HT1080 (cell line): Measurements from ENCODE around the gene RHOD. TPM values are rescaled to one million over a fixed set of nuclear protein-coding genes. Genes with fewer than 3 reads are reported as not detected.

Experiments
- DNase-seq: peaks from one replicate; pipeline ENCODE4 v3.0.0-alpha.2; 2015; ENCODE audit warnings: low read depth
- total RNA-seq: library from RNA; depleted of rRNA; stranded (reverse); fragments of >200 nt; shearing (Covaris generic); gene quantifications from 2 replicates; pipeline ENCODE4 v1.2.3, GENCODE V29; 2014

RHOD gene
- total RNA-seq, 1 experiment from 2014 or later: not detected

DNA sequence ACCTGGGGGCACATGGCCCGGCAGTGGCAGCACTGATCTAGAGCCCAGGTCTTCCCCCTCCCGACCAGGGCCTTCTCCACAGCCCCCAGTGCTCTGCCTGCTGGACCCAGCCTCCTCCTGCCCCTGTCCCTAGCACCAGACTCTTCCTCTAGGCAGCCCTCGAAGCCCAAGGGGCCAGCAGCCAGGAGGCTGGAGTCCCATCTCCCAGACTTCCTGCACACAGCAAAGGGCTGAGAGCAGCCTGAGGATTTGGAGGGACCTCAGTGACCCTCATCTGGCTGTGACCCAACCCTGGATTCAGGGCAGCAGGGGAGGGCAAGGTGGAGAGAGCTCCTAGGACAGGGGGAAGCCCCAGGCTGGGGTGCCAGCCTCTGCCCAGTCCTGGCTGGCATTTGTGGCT, 3.0 kb downstream of the RHOD start:
- DNase-seq: no peak

DNA sequence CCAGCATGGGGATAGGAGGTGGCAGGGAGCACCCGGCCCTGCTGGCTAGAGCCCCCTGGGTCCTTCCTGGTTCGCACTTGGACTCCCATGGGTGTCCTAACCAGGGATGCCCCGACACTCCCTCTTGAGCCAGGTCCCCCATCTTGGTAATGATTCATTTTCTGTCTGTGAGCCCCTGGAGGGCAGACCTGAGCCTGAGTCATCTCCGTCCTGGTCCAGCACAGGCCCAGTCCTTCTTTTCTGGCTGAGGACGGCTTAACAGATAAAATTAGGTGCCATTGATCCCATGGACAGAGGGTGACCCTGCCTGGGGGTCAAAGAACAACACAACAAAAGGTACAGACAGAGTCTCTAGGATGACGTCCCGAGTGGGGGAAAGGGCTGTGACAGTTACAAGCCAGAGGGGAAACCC, 3.5 kb downstream of the RHOD start:
- peak; percentile 55 for DNase-seq

DNA sequence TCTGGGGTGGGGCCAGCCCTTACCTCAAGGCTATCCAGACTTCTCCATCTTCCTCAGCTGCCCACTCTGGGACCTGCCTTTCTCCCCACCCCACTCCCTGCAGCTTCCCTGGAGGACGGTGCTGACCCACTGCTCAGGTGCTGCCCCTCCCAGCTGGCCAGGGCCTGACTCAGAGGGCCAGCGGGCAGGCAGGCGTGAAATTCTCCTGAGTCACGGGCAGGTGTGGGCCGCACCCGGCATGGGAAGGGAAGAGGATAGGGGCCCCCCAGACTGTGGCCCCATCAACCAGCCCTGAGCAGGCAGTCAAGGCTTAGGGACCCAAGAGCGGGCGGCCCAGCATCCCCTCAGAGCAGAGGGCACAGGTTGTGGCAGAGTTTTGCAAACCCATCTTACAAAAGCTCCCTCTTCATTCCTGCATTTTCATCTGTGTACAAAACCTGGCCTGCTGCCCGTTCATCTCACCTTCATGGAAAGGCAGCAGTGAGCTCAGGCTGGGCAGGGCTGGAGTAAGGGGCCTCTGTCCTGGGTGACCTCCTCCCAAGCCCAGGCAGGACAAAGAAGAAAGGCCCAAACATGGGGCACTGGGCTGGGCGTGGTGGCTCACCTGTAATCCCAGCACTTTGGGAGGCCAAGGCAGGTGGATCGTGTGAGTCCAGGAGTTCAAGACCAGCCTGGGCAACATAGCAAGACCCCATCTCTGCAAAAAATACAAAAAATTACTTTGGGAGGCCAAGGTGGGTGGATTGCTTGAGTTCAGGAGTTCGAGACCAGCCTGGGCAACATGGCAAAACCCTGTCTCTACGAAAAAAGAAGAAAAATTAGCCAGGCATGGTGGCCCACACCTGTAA, 6.1 kb downstream of the RHOD start:
- DNase-seq: peak; percentile 31

DNA sequence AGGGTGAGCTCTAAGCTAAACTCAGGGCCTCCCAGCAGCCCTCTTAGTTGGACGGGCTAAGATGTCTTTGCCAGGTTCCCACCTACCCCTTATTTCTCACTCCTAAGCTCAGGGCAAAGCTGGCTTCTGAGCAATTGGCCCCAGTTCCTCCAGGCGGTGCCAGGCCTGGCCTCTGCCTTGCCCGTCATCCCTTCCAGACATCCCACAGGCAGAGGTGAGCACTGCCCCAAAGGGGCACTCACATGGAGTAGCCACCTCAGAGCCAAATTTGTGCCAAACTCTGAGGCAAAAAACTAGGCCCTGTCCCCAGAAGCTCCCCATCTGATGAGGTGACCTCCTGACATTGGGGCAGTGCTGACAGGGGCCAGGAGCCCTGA, 9.7 kb downstream of the RHOD start:
- DNase-seq: no peak

DNA sequence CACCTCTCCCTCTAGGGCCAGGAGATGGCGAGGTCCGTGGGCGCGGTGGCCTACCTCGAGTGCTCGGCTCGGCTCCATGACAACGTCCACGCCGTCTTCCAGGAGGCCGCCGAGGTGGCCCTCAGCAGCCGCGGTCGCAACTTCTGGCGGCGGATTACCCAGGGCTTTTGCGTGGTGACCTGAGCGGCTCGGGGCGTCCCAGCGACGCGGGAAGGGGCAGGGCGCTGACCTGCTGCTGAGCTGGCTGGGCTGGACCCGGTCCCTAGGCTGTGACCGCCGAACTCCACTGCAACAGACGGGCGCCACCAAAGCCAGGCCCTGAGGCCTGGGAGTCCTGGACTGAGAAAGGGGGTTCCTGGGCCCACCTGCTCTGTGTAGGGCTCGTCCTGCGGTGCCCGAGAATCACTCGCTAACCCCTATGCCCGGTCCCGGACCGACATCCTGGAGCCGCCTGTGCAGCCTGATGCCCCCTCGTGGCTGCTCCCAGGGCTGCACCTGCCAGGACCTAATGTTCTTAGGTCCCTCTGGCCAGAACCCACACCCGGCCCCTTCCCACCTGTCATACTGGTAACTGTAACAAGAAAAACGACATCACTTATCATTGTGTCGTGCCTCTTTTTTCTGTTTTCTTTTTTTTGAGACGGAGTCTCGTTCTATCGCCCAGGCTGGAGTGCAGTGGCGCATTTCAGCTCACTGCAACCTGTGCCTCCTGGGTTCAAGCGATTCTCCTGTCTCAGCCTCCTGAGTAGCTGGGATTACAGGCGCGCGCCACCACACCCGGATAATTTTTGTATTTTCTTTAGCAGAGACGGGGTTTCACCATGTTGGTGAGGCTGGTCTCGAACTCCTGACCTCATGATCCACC, 15.0 kb downstream of the RHOD start:
- DNase-seq: no peak

DNA sequence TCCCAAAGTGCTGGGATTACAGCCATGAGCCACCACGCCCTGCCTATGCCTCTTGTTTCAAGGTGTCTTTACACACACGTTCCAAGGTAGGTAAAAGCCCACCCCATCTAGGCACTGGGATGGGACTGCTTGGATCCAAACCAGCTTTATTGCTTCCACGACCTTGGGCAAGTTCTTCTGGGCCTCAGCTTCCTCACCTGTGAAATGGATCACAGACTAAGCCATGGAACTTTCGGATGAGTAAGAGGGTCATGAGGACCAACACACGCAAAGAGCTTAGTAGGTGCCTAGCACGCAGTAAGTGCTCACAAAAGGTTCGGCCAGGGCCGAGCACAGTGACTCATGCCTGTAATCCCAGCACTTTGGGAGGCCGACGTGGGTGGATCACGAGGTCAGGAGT, 15.6 kb downstream of the RHOD start:
- no peak for DNase-seq

DNA sequence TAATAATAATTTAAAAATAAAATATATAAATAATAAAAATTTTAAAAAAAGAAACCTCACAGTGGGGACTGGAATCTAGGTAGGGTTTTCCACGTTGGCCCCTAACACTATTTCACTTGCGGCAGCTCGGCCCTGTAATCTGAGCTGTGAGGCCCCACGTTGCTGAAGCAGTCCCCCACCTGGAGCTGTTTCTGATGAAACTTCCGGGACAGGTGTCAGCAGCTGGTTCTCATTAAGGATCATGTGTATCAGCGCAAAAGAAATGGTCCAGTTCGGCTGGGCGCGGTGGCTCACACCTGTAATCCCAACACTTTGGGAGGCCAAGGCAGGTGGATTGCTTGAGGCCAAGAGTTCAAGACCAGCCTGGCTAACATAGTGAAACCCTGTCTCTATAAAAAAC, 17.3 kb downstream of the RHOD start:
- no peak for DNase-seq

DNA sequence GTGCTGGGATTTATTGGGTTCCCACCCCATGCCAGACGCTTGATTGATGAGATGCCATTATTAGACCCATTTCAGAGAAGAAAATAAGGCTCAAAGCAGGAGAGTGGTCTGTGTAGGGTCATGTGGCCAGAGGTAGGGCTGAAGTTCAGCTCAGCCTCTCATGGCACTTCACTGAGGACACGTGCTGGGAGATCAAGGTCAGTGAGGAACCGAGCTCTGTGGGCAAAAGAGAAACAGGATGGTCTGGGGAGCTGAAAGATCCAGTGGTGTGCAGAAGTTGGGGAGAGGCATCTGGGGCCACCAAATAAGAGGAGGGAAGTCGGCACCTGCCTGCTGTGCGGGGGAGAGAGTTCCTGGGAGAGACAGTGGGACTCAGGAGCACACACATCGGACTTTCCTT, 19.6 kb downstream of the RHOD start:
- no peak for DNase-seq

DNA sequence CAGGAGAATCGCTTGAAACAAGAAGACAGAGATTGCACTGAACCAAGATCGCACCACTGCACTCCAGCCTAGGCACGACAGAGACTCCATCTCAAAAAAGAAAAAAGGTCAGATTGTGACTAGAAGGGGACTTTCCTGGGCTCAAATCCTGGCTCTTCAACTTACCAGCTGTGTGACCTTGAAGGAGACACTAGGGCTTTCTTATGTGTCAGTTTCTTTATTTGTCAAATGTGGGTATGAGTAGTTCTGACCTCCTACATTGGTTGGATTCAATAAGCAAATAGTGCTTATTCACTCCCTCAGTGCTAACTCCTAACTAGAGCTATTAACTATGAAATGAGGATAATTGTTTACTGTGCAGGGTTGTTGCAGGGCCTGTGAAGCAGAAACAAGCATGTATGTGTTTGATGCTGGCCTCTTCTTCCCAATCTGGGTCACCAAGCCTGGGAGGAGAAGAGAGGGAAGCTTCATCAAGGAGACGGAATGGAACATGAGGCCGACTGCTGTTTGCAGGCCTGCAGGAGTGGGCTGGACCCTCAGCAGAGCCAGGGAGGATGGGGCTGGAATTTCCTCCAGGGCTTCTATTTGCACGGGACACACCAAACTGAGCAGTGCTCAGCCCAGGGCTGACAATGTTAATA, 22.5 kb downstream of the RHOD start:
- DNase-seq: no peak

DNA sequence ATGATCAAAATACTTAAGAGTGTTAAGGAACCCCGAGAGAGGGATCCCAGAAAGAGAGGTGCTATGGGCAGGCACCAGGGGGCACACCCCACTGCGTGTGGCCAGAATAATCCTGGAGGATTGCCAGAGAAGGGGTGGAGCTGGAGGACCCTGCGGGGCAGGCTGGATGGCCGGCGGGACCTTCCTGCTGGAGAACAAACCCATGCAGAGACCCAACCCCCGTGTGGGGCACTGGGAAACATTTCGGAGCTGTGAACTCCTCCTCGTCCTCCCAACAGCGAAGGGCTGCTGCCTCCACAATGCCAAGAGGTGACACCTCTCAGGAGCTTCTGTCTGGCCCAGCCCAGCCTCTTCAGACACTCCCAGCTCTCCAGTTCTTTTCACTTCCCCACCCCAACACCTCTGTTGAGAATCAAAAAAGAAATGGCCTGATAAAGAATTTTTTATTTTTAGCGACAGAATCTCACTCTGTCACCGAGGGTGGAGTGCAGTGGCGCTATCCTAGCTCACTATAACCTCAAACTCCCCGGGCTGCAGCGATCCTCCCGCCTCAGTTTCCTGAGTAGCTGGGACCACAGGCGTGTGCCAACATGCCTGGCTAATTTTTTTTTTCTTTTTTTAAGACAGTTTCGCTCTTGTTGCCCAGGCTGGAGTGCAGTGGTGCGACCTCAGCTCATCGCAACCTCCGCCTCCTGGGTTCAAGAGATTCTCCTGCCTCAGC, 25.6 kb downstream of the RHOD start:
- DNase-seq: no peak

DNA sequence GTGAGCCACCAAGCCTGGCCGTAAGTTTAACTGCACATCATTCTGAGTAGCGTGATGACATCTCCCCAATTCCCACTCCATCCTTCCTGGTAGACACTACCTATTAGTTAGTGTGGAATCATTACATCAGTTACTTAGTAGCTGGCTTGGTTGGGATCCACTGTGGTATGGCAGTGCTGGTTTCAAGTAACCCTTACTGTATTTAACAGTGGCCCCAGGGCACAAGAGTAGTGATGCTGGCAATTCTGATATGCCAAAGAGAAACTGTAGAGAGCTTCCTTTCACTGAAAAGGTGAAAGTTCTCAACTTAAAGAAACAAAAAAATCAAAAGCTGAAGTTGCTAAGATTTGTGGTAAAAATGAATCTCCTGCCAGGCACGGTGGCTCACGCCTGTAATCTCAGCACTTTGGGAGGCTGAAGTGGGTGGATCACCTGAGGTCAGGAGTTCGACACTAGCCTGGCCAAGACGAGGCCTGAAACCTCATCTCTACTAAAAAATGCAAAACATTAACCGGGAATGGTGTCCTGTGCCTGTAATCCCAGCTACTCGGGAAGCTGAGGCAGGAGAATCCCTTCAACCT, 27.2 kb downstream of the RHOD start:
- no peak for DNase-seq

DNA sequence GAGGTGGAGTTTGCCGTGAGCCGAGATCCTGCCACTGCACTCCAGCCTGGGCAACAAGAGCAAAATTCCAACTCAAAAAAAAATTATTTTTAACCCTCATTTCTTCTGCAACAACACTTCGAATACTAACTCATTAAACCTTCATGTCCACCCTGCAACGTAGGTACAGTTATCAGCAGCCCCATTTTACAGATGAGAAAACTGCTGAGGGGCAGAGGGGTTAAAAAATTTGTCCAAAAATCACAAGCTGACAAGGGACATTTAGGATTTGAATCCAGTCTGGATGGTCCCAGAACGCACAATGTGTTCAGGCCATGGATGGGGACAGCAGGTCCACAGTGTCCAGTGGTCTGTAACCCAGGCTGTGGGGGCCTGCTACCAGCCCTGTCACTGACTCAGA, 29.0 kb downstream of the RHOD start:
- no peak for DNase-seq

DNA sequence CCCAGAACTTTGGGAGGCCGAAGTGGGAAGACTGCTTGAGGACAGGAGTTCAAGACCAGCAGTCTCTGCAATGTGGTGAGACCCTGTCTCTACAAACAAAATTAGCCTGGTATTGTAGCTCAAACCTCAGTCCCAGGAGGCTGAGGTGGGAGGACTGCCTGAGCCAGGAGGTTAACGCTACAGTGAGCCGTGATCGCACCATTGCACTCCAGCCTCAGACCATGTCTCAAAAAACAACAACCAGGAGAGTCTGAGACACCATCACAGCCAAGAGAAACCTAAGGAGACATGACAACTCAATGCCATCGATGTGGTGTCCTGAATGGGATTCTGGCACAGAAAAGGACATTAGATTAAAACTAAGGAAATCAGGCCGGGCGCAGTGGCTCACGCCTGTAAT, 34.1 kb downstream of the RHOD start:
- DNase-seq: no peak

DNA sequence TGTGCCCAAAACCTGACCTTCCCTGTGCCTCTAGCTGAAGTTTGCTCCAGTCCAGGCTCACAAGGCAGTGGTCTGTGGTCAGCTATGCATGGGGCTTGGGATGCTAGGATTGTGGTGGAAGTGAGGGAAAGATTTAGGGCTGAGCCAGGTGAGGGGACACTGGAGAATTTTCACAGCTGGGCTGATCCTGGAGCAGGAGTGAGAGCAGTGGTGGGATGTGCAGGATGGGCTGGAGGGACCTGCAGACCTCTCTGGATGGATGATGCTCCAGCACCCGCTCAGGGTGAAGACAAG, 38.5 kb downstream of the RHOD start:
- no peak for DNase-seq

DNA sequence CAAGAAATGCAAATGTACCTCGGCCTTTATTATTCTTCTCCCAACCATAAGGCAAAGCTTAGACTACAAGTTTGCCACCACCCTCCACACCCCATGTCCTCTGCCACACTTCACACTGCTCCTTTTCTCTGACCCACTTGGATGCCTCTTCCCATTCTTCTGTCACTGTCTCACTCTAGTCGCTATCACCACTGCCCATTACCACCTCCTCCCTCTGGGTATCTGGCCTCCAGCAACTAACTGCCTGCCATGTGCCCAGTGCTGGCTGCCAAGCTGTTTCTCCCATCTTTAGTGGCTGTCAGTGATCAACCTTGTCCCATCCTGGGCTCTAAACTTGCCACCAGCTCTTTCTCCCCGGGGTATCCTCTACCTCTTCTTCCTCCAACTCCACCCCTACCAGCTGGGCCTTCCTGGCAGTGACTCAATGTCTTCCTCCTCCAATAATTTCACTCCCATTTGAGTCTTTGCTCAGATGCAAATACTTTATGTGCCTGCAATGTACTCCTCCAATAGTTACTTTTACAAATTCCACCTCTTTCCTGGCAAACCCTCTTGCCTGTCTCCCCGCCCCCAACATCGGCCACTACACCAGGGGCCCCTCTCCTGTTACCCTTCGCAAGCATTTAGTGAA, 42.3 kb downstream of the RHOD start:
- no peak for DNase-seq

DNA sequence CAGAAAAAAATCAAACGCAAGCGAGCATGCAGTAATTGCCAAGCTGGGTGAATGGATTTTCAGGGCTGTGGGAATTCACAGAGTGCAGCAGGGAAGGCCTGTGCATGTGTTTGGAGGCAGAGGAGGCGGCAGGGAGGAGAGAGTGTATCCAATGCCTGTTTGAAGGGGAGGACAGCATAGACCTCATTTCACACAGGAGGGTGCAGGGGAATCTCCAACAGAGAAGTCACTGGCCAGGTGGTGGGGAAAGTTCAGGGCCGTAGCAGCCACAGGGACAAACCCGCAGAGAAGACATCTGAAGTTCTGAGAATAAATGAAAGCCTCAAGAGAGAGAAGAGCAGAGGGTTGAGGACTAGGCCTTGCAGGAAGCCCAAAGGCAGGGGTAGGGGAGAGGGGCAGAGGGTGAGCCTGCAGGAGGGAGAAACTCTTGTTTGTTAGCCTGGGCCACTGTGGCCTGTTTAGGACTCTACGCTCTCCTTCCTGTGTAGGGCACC, 43.2 kb downstream of the RHOD start:
- DNase-seq: no peak

DNA sequence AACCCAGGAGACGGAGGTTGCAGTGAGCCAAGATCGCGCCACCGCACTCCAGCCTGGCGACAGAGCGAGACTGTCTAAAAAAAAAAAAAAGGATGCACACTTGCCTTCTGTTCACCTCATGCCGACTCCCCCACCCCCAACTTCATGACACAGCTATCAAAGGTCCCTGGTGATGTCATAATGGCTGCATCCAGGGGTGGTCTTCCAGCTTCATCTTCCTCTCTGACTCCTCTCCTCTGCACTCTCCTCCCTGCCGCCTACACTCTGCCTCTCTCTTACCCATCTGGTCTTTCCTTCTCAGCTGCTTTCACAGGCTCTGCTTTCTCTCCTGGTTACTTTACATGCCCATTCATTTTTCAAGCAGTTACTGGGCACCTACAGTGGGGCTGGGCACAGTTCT, 46.0 kb downstream of the RHOD start:
- DNase-seq: no peak

DNA sequence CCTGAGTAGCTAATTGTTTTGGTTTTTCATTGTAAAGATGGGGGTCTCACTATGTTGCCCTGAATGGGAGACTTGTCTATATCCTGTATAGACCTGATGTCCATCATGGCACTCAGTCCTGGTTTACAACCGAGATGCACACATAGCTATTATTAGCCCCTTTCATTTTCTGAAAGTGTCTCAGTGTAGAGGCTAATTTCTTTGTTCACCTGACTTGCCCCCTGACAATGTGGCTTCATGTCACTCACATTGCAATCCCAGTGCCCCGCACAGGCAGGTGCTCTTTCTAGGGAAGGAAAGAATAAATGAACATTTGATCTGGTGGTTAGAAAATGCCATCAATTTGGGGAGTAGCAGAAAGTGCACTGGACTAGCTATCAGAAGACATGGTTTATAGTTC, 49.3 kb downstream of the RHOD start:
- DNase-seq: no peak

DNA sequence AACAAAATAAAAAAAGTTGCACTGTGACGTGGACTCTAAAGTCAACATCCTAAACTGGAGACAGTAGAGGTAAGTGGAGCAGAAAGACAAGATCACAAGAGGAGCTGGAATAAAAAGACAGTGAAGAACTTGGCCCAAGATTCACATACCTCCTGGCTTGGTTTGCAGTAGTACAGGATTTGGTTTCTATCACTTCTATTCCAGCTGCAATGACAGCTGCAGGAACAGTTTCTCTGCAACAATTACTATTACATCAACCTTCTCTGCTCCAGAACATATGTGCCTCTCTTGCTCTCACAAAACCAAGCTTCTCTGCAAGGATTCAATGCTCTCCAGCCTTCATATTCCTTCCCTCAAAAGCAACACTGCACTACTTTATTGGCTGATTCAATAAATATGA, 54.6 kb downstream of the RHOD start:
- no peak for DNase-seq

DNA sequence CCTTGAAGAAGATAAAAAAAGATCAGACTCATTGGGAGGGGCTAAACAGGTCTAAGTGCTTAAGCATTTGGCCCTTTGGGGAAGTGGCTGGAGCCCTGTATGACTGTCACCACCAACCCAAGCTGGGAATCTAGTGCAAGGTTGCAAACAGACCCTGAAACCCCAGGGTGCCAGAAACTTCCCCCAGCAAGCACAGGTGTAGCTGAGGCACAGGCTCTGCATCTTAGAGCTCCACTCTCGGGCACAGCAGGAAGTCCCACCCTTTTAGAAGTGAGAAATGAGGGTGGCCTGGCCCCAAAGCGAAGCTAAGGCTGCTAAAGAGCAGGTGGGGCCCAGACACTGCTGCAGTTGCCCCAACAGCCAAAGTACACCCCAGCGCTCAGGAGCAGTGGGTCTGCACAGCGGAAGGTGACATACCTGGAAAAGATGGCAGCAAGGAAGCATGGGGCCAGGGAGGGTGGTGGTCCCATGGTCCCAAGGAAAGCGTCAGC, 56.6 kb downstream of the RHOD start:
- no peak for DNase-seq
